IPS-NIHi7 (cell line): Measurements from ENCODE around the gene HAUS3.

Source experiments
- DNase-seq: peaks from one replicate; pipeline ENCODE4 v3.0.0; 2012; ENCODE audit warnings: mixed read lengths; ENCODE audit errors: extremely low spot score

The HAUS3 gene

GRCh38 chr4:2263926-2264321 lies 22.0 kb upstream of the HAUS3 start:
- no peak for DNase-seq

GRCh38 chr4:2262944-2263250 lies 21.0 kb upstream of the HAUS3 start:
- no peak for DNase-seq

GRCh38 chr4:2262145-2262943 lies 20.4 kb upstream of the HAUS3 start:
- DNase-seq = peak; percentile 98

- DNase-seq = no peak
Observed at GRCh38 chr4:2261853-2262144, 19.9 kb upstream of the HAUS3 start, which contains the start of gene MXD4. TSS of gene MXD4 (minus strand) at chr4:2262109. CDS start at chr4:2261980, 129 bp downstream.

- DNase-seq = peak; percentile 69
Observed at GRCh38 chr4:2261110-2261852, 19.4 kb upstream of the HAUS3 start.

GRCh38 chr4:2260344-2261109 lies 18.6 kb upstream of the HAUS3 start:
- no peak for DNase-seq

GRCh38 chr4:2259541-2260343 lies 17.8 kb upstream of the HAUS3 start:
- DNase-seq = no peak

- no peak for DNase-seq
Observed at GRCh38 chr4:2259036-2259540, 17.2 kb upstream of the HAUS3 start.

GRCh38 chr4:2258091-2259035 lies 16.4 kb upstream of the HAUS3 start:
- no peak for DNase-seq

GRCh38 chr4:2257361-2258081 lies 15.6 kb upstream of the HAUS3 start:
- no peak for DNase-seq

- DNase-seq = no peak
Observed at GRCh38 chr4:2256781-2257191, 14.9 kb upstream of the HAUS3 start.

- DNase-seq = no peak
Observed at GRCh38 chr4:2256156-2256731, 14.3 kb upstream of the HAUS3 start.

- DNase-seq = no peak
Observed at GRCh38 chr4:2255501-2256155, 13.7 kb upstream of the HAUS3 start.

- no peak for DNase-seq
Observed at GRCh38 chr4:2254665-2255500, 13.0 kb upstream of the HAUS3 start.

GRCh38 chr4:2253160-2254084 lies 11.5 kb upstream of the HAUS3 start:
- no peak for DNase-seq

GRCh38 chr4:2252530-2253091 lies 10.7 kb upstream of the HAUS3 start:
- DNase-seq = no peak
